Panc1 (cell line): ENCODE data around the gene DNAJC16.

Experiments
- POLR2AphosphoS5 ChIP-seq: IDR thresholded peaks from 2 replicates; pipeline ENCODE4 v1.6.1; 2012; ENCODE audit warnings: mild to moderate bottlenecking, low read depth, low read length, moderate library complexity
- SIN3A ChIP-seq: IDR thresholded peaks from 2 replicates; pipeline ENCODE4 v1.6.1; 2012; ENCODE audit warnings: low read depth, mild to moderate bottlenecking, low read length, moderate library complexity, borderline replicate concordance; ENCODE audit not compliant: insufficient read depth
- TCF7L2 ChIP-seq: IDR thresholded peaks from 2 replicates; pipeline ENCODE4 v1.6.1; 2011; ENCODE audit warnings: mild to moderate bottlenecking, low read depth, low read length, inconsistent platforms
- TF ChIP-seq, protein P1 (sequence below): fragments of 450-650 bp; IDR thresholded peaks from 2 replicates; pipeline ENCODE4 v1.5.1; 2017; ENCODE audit warnings: mild to moderate bottlenecking
- TF ChIP-seq, protein P2 (sequence below), 2 experiments: IDR thresholded peaks; 2 replicates each; pipeline ENCODE4 v1.6.1; 2011 to 2012; ENCODE audit warnings: low read depth in 2 of 2, control low read depth in 1 of 2, low read length in 1 of 2, mild to moderate bottlenecking in 1 of 2, moderate library complexity in 1 of 2; ENCODE audit not compliant: insufficient read depth in 1 of 2

DNA sequence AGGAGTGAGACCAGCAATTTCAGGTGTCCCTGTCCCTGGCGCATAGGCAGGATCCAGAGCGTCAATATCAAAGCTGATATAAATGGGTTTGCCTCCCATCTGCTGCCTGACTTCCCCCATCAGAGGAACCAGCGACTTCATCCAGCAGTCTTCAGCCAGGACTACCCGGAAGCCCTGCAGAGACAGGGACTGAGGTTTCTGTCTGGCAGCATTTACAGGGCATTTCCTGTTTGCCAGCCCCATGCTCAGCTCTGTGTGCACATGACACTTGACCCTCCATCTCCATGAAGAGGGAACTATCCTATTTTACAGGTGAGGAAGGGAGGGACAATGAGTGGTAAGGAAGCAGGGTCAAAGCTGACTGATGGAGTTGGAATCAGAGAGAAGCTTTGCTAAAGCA is 51.0 kb downstream of the DNAJC16 start:
- TF ChIP-seq, protein P1, sequence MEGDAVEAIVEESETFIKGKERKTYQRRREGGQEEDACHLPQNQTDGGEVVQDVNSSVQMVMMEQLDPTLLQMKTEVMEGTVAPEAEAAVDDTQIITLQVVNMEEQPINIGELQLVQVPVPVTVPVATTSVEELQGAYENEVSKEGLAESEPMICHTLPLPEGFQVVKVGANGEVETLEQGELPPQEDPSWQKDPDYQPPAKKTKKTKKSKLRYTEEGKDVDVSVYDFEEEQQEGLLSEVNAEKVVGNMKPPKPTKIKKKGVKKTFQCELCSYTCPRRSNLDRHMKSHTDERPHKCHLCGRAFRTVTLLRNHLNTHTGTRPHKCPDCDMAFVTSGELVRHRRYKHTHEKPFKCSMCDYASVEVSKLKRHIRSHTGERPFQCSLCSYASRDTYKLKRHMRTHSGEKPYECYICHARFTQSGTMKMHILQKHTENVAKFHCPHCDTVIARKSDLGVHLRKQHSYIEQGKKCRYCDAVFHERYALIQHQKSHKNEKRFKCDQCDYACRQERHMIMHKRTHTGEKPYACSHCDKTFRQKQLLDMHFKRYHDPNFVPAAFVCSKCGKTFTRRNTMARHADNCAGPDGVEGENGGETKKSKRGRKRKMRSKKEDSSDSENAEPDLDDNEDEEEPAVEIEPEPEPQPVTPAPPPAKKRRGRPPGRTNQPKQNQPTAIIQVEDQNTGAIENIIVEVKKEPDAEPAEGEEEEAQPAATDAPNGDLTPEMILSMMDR = no peak
- TF ChIP-seq POLR2AphosphoS5 (no peak), SIN3A (no peak), TCF7L2 (no peak)
- TF ChIP-seq, protein P2, sequence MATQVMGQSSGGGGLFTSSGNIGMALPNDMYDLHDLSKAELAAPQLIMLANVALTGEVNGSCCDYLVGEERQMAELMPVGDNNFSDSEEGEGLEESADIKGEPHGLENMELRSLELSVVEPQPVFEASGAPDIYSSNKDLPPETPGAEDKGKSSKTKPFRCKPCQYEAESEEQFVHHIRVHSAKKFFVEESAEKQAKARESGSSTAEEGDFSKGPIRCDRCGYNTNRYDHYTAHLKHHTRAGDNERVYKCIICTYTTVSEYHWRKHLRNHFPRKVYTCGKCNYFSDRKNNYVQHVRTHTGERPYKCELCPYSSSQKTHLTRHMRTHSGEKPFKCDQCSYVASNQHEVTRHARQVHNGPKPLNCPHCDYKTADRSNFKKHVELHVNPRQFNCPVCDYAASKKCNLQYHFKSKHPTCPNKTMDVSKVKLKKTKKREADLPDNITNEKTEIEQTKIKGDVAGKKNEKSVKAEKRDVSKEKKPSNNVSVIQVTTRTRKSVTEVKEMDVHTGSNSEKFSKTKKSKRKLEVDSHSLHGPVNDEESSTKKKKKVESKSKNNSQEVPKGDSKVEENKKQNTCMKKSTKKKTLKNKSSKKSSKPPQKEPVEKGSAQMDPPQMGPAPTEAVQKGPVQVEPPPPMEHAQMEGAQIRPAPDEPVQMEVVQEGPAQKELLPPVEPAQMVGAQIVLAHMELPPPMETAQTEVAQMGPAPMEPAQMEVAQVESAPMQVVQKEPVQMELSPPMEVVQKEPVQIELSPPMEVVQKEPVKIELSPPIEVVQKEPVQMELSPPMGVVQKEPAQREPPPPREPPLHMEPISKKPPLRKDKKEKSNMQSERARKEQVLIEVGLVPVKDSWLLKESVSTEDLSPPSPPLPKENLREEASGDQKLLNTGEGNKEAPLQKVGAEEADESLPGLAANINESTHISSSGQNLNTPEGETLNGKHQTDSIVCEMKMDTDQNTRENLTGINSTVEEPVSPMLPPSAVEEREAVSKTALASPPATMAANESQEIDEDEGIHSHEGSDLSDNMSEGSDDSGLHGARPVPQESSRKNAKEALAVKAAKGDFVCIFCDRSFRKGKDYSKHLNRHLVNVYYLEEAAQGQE (IDR thresholded peaks at IDR 0.05; ENCODE audit: insufficient read depth in 1 of 2, low read depth in 2 of 2, low read length in 1 of 2) = no peak
